Measurements from ENCODE around the gene NAV2.
"Not testable (repeated sequence)": the region's sequence is repeated elsewhere in the genome, so short reads cannot be mapped to it uniquely, and the experiment has no call there.

Gene NAV2

DNA sequence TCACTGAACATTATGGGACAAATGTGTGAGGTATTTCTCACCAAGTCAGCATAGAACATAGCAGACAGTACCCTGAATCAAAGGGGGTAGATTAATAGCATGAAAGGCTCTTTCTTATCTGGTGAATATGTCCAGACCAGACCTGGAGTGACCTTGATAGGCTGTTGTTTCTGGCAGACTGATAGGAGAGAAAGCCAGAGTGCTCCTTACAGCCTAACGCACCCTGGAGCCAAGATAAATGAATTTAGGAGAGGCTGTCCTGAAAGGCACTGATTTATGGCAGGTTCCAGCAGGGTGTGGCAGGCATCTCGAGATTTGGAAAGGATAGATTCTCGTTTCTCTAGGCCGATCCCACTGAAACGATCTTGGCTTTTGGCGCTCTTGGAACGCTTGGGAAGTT, 243.0 kb downstream of the NAV2 start:
- DNase-seq (ENCODE audit: low read depth): no peak

- DNase-seq (ENCODE audit: low read depth): no peak
Measured at GRCh38 chr11:19956228-19956627, 243.6 kb downstream of the NAV2 start.

DNA sequence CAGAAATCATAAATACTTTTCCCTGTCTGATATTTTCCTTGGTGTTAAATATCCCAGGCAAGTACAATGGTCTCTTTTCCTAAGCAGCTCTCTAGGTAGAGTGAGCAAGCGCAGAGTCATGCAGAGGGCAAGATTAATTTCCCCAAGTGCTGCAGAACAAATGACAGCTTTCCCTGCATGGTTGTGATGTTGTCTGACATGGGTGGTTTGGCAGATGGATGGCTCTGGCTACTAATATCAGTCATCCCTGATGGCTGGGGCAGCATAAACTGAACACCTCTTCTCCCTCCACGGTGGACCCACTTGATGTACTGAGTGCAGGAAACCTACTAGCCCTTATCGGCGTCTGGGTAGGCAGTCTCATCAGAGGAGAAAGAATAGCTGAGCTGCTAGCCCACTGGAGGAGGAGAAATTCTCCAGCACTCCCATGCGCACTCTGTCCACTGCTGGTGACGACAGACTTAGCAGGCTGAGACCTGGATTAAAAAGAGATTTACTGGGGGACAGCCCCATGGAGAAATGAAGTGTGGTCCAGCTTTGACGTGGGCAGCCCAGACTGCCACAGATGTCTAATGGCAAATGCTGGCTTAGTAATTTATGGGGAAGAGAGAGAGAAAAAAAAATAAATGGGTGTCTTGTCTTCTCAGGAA, 244.8 kb downstream of the NAV2 start:
- DNase-seq (ENCODE audit: low read depth): no peak

DNA sequence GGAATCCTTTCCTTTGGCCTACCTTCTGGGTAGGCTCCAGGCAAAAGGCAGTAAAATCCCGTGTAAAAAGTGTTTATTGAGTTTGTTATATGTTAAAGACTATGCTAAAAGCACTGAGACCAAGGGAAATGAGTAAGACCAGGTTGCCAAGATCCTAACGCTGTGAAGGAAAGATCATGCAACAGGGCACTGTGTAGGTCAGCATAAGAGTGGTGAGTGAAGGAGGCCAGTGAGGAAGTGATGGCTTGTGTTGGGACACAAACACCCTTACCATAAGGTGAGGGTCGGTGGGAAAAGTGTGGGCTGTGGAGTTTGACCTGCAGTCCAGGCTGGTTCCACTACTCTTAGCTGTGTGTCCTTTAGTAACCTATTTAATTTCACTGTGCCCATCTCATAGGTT, 245.6 kb downstream of the NAV2 start:
- DNase-seq (ENCODE audit: low read depth): no peak

DNA sequence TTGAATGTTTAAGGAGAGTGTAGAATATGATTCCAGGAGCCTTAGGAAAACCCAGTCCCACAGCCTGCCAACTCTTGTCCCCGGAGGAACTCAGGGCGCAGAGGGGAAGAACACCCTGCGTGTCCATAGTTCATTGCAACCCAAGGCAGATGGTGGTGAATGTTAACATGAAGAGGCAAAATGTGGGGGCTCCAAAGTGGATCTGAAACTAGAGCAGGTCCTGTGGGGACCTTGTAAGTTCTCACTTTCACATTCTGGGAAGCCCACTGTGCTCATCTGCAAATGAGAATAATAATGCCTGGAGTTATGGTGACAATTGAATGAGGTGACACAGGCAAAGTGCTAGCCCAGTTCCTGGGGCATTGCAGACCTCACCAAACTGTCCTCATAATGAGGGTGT, 246.6 kb downstream of the NAV2 start:
- no peak for DNase-seq (ENCODE audit: low read depth)

GRCh38 chr11:19959648-19960059, 247.0 kb downstream of the NAV2 start:
- no peak for DNase-seq (ENCODE audit: low read depth)

DNA sequence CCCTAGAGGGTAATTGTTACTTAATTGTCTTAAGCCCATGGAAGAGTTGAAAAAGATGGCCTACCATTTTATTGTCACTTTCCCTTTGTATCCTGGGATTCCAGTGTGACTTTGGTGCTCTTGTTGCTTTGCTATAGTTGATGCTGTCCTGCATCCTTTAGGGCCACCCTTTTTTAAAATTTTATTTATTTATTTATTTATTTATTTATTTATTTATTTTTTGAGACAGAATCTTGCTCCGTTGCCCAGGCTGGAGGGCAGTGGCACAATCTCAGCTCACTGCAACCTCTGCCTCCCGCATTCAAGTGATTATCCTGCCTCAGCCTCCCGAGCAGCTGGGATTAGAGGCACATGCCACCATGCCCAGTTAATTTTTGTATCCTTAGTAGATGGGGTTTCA, 247.8 kb downstream of the NAV2 start:
- DNase-seq (ENCODE audit: low read depth): not testable (repeated sequence)

DNA sequence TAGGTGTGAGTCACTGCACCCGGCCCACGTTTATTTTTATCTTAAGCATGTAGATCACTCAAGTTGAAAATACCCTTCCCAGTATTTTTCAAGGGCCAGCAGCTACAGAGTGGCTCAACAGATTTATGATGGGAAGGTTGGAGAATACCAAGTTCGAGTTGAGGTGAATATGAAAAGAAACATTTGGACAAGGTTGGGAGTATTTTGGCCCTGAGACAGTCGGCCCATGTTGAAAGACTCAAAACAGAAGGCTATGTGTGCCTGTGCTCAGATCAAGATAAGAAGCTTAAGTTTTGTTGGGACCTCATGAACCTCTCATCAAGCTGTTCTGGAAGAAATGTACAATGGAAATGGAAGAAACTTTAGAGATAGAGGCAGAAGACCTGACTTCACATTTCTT, 248.6 kb downstream of the NAV2 start:
- no peak for DNase-seq (ENCODE audit: low read depth)

- no peak for DNase-seq (ENCODE audit: low read depth)
Measured at GRCh38 chr11:19962053-19962800, 249.6 kb downstream of the NAV2 start.

- DNase-seq (ENCODE audit: low read depth): peak; percentile 87
Measured at GRCh38 chr11:19962801-19963175, 250.2 kb downstream of the NAV2 start.

DNA sequence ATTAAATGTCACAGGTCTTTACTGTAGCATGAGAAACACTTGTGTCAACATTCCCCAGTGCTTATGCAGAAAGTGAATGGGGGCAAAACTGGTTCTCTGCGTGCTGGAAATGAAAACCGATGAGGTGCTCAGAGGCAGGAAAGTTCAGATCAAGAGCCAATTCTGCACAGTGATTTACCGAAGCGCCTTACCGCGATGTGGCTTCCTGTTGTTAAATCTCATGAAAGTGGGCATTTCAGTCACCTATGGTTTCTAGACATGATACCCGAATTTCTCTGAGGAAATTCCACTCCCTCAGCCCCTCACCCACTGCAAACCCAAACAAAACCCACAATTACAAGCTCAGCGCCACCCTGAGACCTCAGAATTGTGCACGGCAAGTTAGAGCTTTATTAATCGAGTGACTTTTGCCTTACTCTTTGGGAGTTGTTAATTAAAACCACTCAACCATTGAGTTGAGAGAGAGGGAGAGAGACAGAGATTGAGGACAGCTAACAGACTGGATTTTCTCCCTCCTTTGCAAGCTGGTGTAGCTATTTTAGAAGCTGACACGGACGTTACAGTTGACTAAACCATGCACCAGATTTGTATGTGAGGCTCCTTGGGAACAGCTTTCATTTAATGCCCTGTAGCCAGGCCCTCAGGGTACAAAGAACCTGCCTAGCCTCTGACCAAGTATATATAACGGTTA, 251.2 kb downstream of the NAV2 start:
- DNase-seq (ENCODE audit: low read depth): no peak

DNA sequence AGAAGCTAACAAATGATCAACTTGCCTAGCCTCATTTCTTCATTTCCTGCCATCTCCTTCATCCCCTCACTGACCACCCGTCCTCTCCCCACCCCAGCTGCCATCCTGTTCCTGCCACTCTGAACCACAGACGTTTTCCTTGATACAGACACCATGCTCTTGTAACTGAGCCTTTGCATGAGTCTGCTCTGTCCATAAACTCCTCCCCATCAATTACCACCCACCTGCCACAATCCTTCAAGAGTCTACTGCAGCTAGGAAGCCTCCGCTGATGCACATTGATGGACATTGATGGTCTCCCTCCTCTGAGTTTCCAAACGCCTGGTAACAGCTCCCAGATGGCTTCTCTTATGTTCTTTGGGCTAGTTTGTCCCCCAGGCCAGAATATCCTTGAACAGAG, 253.8 kb downstream of the NAV2 start:
- no peak for DNase-seq (ENCODE audit: low read depth)

GRCh38 chr11:19966927-19967326, 254.3 kb downstream of the NAV2 start:
- no peak for DNase-seq (ENCODE audit: low read depth)

GRCh38 chr11:19967787-19968186, 255.2 kb downstream of the NAV2 start:
- DNase-seq (ENCODE audit: low read depth): no peak

- DNase-seq (ENCODE audit: low read depth): no peak
Measured at GRCh38 chr11:19968860-19969259, 256.2 kb downstream of the NAV2 start.

GRCh38 chr11:19970944-19971343, 258.3 kb downstream of the NAV2 start:
- no peak for DNase-seq (ENCODE audit: low read depth)

DNA sequence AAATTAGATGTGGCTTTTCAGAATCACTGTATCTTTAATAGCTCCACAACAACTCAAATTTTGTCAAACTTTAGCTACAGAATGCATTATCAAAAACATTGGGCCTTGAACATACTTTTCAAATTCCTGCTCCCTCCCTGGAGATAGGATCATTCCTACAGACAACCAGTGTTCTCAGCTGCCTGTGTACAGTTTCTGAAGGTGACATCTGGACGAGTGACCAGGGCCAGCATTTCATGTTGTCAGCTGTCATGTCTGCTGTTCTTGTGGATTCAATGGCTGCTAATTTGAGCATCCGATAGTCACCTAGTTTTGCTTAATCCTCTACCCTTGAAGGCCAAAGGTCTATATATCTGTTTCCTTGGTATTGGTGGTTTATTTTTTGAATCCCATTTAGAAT, 259.5 kb downstream of the NAV2 start:
- no peak for DNase-seq (ENCODE audit: low read depth)

DNA sequence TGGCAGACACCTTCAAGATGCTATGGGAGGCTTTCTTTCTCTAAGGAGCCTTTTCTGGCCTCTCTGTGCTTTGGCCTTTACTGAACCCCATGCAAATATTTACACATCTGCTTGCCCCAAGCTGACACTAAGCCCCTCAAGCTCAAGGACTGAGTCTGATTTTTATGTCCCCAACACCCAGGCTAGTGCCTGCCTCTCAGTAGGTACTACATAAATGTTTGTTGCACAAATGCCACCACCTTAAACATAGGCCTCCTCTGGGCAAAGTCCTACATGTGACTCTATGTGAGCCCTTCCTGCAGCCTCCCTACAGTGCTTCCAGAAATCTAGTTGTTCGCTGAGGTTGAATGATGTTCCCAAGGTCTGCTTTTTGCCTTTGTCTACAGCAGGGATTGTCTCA, 260.0 kb downstream of the NAV2 start:
- no peak for DNase-seq (ENCODE audit: low read depth)

GRCh38 chr11:19973136-19973635, 260.5 kb downstream of the NAV2 start:
- DNase-seq (ENCODE audit: low read depth): no peak

- DNase-seq (ENCODE audit: low read depth): no peak
Measured at GRCh38 chr11:19974886-19975285, 262.2 kb downstream of the NAV2 start.

DNA sequence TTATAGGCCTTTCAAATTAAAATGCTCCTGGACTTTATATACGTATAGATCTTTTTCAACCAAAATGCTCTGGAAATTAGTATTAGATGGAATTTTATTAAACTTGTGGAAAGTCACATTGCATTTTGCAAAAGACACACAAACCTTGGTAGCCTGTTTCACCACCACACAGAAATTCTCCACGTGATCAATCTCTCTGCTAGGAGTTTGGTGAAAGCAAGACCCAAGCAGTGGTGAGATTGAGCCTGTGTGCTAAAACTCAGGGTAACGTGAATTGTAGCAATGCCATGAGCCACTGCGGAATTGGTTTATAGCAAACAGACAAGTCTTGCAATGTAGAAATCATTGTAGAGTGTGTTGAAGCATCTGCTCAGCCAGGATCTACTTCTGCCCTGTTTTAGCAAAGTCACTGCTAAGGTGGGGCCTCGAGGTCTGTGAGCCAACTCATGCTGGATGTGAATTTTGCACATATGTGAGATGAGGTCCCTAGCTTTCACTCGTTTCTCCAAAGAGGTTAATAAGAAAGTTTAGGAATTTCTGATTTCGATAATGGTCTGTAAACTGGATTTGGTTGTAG, 262.9 kb downstream of the NAV2 start:
- DNase-seq (ENCODE audit: low read depth): no peak

- no peak for DNase-seq (ENCODE audit: low read depth)
Measured at GRCh38 chr11:19976281-19976941, 263.8 kb downstream of the NAV2 start.

All from non-pigmented ciliary epithelial cell (primary cell).